Liver (tissue), 9 donors: ENCODE results near the gene HTR7. TPM values are rescaled to one million over a fixed set of nuclear protein-coding genes. Genes with fewer than 3 reads are reported as not detected.

ENCODE experiments used
- DNase-seq: peaks from one replicate; pipeline ENCODE4 v3.0.0-alpha.2; 2017; ENCODE audit warnings: low spot score
- H3K27ac ChIP-seq, 2 donors: one replicate each; pipeline ENCODE4 v1.7.0; 2013; ENCODE audit warnings: inconsistent platforms in 2 of 2, low read length in 2 of 2, control low read depth in 1 of 2, low read depth in 1 of 2, mild to moderate bottlenecking in 1 of 2
- H3K27me3 ChIP-seq, 4 donors: one replicate each; pipeline versions ENCODE4 v1.6.1 to v1.7.0; 2013; ENCODE audit warnings: low read length in 3 of 4, inconsistent platforms in 1 of 4, mild to moderate bottlenecking in 1 of 4, moderate library complexity in 1 of 4; ENCODE audit not compliant: control insufficient read depth in 4 of 4, insufficient read depth in 4 of 4
- H3K36me3 ChIP-seq, 4 donors: one replicate each; pipeline versions ENCODE4 v1.6.1 to v1.7.0; 2013; ENCODE audit warnings: low read length in 3 of 4, mild to moderate bottlenecking in 3 of 4, low read depth in 1 of 4, moderate library complexity in 1 of 4; ENCODE audit not compliant: control insufficient read depth in 4 of 4, insufficient read depth in 3 of 4
- H3K4me1 ChIP-seq, 4 donors: one replicate each; pipeline versions ENCODE4 v1.6.1 to v1.7.0; 2013; ENCODE audit warnings: low read length in 3 of 4, mild to moderate bottlenecking in 3 of 4, moderate library complexity in 1 of 4; ENCODE audit not compliant: control insufficient read depth in 4 of 4, insufficient read depth in 4 of 4
- H3K4me3 ChIP-seq, 3 donors: one replicate each; pipeline versions ENCODE4 v1.6.1 to v1.7.0; 2013; ENCODE audit warnings: low read length in 3 of 3, control low read depth in 1 of 3, low read depth in 1 of 3, mild to moderate bottlenecking in 1 of 3
- H3K9ac ChIP-seq, 2 donors: one replicate each; pipeline ENCODE4 v1.7.0; 2013; ENCODE audit warnings: low read length in 2 of 2, mild to moderate bottlenecking in 2 of 2, moderate library complexity in 2 of 2, control low read depth in 1 of 2, low read depth in 1 of 2
- H3K9me3 ChIP-seq, 4 donors: one replicate each; pipeline versions ENCODE4 v1.6.1 to v1.7.0; 2013; ENCODE audit warnings: low read length in 3 of 4; ENCODE audit not compliant: control insufficient read depth in 4 of 4
- EGR1 ChIP-seq, 2 donors: IDR thresholded peaks; 2 replicates each; pipeline ENCODE4 v1.6.1; 2016 to 2018; ENCODE audit warnings: antibody characterized with exemption in 2 of 2, low read depth in 2 of 2
- FOXA1 ChIP-seq: IDR thresholded peaks from 2 replicates; pipeline ENCODE4 v1.6.1; 2016; ENCODE audit warnings: antibody characterized with exemption
- FOXA2 ChIP-seq: IDR thresholded peaks from 2 replicates; pipeline ENCODE4 v1.6.1; 2016; ENCODE audit warnings: antibody characterized with exemption
- GABPA ChIP-seq, 2 donors: IDR thresholded peaks in 1 of 2; conservative IDR thresholded peaks in 1 of 2; 2 replicates each; pipeline ENCODE4 v1.6.1; 2016; ENCODE audit warnings: antibody characterized with exemption in 2 of 2, mild to moderate bottlenecking in 1 of 2, moderate library complexity in 1 of 2
- HNF4A ChIP-seq, 2 donors: conservative IDR thresholded peaks; 2 replicates each; pipeline ENCODE4 v1.6.1; 2016; ENCODE audit warnings: antibody characterized with exemption in 2 of 2, mild to moderate bottlenecking in 2 of 2
- HNF4G ChIP-seq: IDR thresholded peaks from 2 replicates; pipeline ENCODE4 v1.6.1; 2016; ENCODE audit warnings: antibody characterized with exemption
- JUND ChIP-seq, 2 donors: IDR thresholded peaks; 2 replicates each; pipeline ENCODE4 v1.6.1; 2016; ENCODE audit warnings: antibody characterized with exemption in 2 of 2
- NR2F2 ChIP-seq: IDR thresholded peaks from 2 replicates; pipeline ENCODE4 v1.6.1; 2016; ENCODE audit warnings: antibody characterized with exemption
- RAD21 ChIP-seq, 2 donors: IDR thresholded peaks; 2 replicates each; pipeline ENCODE4 v1.6.1; 2016; ENCODE audit warnings: antibody characterized with exemption in 2 of 2, mild to moderate bottlenecking in 2 of 2
- RXRA ChIP-seq, 2 donors: IDR thresholded peaks; 2 replicates each; pipeline ENCODE4 v1.6.1; 2017 to 2018; ENCODE audit warnings: antibody characterized with exemption in 2 of 2, mild to moderate bottlenecking in 1 of 2
- SP1 ChIP-seq: IDR thresholded peaks from 2 replicates; pipeline ENCODE4 v1.6.1; 2018; ENCODE audit warnings: antibody characterized with exemption, mild to moderate bottlenecking
- TAF1 ChIP-seq: conservative IDR thresholded peaks from 2 replicates; pipeline ENCODE4 v1.6.1; 2016; ENCODE audit warnings: antibody characterized with exemption, mild to moderate bottlenecking
- YY1 ChIP-seq: IDR thresholded peaks from 2 replicates; pipeline ENCODE4 v1.6.1; 2016; ENCODE audit warnings: antibody characterized with exemption, mild to moderate bottlenecking
- WGBS: extraction: QIAGEN DNeasy Blood & Tissue Kit; methylation state at CpG from one replicate; pipeline ENCODE4 v1.1.7; 2013; 5-methylcytosine and 5-hydroxymethylcytosine counted together
- polyA plus RNA-seq, 2 donors: library from polyadenylated mRNA; stranded (reverse) in 1 of 2; unstranded in 1 of 2; fragments of 200-250 nt in 1 of 2; fragments of >200 nt in 1 of 2; fragmentation: Nextera tagmentation in 1 of 2; extraction: Ambion mirVana in 1 of 2; gene quantifications; one replicate each; pipeline versions ENCODE4 v1.2.1 to v1.2.3, GENCODE V29; 2013 to 2015
- total RNA-seq, 2 donors: library from RNA; depleted of rRNA; stranded (reverse); fragments of >200 nt; gene quantifications; one replicate each; pipeline ENCODE4 v1.2.3, GENCODE V29; 2014
- TF ChIP-seq, protein P1 (sequence below): IDR thresholded peaks from 2 replicates; pipeline ENCODE4 v1.6.1; 2016; ENCODE audit warnings: antibody characterized with exemption
- TF ChIP-seq, protein P2 (sequence below): fragments of 150-350 bp; IDR thresholded peaks from 2 replicates; pipeline ENCODE4 v1.5.1; 2017; ENCODE audit warnings: improper control_type of control experiment, low read depth, low read length; ENCODE audit not compliant: missing input control
- TF ChIP-seq, protein P3 (sequence below): IDR thresholded peaks from 2 replicates; pipeline ENCODE4 v1.6.1; 2016; ENCODE audit warnings: antibody characterized with exemption
- TF ChIP-seq, protein P4 (sequence below): IDR thresholded peaks from 2 replicates; pipeline ENCODE4 v1.6.1; 2016; ENCODE audit warnings: antibody characterized with exemption, mild to moderate bottlenecking
- TF ChIP-seq, protein P5 (sequence below): IDR thresholded peaks from 2 replicates; pipeline ENCODE4 v1.6.1; 2016; ENCODE audit warnings: antibody characterized with exemption
- donor health status: healthy.
- donor health status: healthy.
- donor health status: healthy.
- donor health status: healthy.
- donor health status: healthy.

Gene HTR7
- total and polyA plus RNA-seq, 4 donors = 0.17 to 0.61 (median 0.18) TPM; not detected in 1

DNA sequence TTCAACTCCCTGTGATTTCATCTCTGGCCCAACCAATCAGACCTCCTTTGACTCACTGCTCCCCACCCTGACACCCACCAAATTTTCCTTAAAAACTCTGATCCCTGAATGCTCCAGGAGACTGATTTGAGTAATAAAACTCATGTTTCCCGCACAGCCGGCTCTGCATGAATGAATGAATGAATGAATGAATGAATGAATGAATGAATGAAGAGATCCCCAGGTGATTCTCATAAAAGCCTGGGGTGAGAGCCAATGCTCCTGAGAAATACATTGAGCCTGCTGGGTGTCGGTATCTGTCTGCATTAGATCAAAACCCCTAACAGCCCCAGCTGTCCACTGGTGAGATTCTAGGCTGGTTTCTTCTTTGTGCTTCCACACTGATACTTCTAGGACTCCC, 58.7 kb downstream of the HTR7 start:
- TF ChIP-seq GABPA (IDR thresholded peaks at IDR 0.05 in 1 of 2, conservative IDR thresholded peaks at IDR 0.05 in 1 of 2) (no peak), FOXA2 (no peak), YY1 (no peak), RXRA (IDR thresholded peaks at IDR 0.05) (no peak), HNF4G (no peak), NR2F2 (no peak), RAD21 (IDR thresholded peaks at IDR 0.05) (no peak), HNF4A (conservative IDR thresholded peaks at IDR 0.05) (no peak), TAF1 (no peak), EGR1 (IDR thresholded peaks at IDR 0.05; ENCODE audit: low read depth in 2 of 2) (no peak), FOXA1 (no peak), JUND (IDR thresholded peaks at IDR 0.05) (no peak), SP1 (no peak)
- TF ChIP-seq, protein P1, sequence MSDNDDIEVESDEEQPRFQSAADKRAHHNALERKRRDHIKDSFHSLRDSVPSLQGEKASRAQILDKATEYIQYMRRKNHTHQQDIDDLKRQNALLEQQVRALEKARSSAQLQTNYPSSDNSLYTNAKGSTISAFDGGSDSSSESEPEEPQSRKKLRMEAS = no peak
- TF ChIP-seq, protein P2, sequence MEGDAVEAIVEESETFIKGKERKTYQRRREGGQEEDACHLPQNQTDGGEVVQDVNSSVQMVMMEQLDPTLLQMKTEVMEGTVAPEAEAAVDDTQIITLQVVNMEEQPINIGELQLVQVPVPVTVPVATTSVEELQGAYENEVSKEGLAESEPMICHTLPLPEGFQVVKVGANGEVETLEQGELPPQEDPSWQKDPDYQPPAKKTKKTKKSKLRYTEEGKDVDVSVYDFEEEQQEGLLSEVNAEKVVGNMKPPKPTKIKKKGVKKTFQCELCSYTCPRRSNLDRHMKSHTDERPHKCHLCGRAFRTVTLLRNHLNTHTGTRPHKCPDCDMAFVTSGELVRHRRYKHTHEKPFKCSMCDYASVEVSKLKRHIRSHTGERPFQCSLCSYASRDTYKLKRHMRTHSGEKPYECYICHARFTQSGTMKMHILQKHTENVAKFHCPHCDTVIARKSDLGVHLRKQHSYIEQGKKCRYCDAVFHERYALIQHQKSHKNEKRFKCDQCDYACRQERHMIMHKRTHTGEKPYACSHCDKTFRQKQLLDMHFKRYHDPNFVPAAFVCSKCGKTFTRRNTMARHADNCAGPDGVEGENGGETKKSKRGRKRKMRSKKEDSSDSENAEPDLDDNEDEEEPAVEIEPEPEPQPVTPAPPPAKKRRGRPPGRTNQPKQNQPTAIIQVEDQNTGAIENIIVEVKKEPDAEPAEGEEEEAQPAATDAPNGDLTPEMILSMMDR = no peak
- TF ChIP-seq, protein P3, sequence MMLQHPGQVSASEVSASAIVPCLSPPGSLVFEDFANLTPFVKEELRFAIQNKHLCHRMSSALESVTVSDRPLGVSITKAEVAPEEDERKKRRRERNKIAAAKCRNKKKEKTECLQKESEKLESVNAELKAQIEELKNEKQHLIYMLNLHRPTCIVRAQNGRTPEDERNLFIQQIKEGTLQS = no peak
- TF ChIP-seq, protein P4, sequence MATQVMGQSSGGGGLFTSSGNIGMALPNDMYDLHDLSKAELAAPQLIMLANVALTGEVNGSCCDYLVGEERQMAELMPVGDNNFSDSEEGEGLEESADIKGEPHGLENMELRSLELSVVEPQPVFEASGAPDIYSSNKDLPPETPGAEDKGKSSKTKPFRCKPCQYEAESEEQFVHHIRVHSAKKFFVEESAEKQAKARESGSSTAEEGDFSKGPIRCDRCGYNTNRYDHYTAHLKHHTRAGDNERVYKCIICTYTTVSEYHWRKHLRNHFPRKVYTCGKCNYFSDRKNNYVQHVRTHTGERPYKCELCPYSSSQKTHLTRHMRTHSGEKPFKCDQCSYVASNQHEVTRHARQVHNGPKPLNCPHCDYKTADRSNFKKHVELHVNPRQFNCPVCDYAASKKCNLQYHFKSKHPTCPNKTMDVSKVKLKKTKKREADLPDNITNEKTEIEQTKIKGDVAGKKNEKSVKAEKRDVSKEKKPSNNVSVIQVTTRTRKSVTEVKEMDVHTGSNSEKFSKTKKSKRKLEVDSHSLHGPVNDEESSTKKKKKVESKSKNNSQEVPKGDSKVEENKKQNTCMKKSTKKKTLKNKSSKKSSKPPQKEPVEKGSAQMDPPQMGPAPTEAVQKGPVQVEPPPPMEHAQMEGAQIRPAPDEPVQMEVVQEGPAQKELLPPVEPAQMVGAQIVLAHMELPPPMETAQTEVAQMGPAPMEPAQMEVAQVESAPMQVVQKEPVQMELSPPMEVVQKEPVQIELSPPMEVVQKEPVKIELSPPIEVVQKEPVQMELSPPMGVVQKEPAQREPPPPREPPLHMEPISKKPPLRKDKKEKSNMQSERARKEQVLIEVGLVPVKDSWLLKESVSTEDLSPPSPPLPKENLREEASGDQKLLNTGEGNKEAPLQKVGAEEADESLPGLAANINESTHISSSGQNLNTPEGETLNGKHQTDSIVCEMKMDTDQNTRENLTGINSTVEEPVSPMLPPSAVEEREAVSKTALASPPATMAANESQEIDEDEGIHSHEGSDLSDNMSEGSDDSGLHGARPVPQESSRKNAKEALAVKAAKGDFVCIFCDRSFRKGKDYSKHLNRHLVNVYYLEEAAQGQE = no peak
- TF ChIP-seq, protein P5, sequence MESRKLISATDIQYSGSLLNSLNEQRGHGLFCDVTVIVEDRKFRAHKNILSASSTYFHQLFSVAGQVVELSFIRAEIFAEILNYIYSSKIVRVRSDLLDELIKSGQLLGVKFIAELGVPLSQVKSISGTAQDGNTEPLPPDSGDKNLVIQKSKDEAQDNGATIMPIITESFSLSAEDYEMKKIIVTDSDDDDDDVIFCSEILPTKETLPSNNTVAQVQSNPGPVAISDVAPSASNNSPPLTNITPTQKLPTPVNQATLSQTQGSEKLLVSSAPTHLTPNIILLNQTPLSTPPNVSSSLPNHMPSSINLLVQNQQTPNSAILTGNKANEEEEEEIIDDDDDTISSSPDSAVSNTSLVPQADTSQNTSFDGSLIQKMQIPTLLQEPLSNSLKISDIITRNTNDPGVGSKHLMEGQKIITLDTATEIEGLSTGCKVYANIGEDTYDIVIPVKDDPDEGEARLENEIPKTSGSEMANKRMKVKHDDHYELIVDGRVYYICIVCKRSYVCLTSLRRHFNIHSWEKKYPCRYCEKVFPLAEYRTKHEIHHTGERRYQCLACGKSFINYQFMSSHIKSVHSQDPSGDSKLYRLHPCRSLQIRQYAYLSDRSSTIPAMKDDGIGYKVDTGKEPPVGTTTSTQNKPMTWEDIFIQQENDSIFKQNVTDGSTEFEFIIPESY = no peak
- Histone ChIP-seq H3K36me3 (no peaks in the 10 kb centered on the region), H3K27ac (no peak overlapping the region), H3K4me1 (no peaks in the 10 kb centered on the region), H3K9ac (no peak overlapping the region), H3K27me3 (no peaks in the 10 kb centered on the region), H3K9me3 (peaks cover 0 to 5% (median 3%) of the 10 kb centered on the region in 4 donors), H3K4me3 (no peak overlapping the region)
- DNase-seq = no peak
- 94% methylated on average over 3 of the region's 3 CpGs for WGBS
